Measurements from ENCODE around the gene RNF144A. TPM values are rescaled to one million over a fixed set of nuclear protein-coding genes. Genes with fewer than 3 reads are reported as not detected.

Gene RNF144A
- total and polyA plus RNA-seq, 2 donors (not counting 1 experiment from before 2014, with no cell fraction given): 1.2 to 1.6 TPM

DNA sequence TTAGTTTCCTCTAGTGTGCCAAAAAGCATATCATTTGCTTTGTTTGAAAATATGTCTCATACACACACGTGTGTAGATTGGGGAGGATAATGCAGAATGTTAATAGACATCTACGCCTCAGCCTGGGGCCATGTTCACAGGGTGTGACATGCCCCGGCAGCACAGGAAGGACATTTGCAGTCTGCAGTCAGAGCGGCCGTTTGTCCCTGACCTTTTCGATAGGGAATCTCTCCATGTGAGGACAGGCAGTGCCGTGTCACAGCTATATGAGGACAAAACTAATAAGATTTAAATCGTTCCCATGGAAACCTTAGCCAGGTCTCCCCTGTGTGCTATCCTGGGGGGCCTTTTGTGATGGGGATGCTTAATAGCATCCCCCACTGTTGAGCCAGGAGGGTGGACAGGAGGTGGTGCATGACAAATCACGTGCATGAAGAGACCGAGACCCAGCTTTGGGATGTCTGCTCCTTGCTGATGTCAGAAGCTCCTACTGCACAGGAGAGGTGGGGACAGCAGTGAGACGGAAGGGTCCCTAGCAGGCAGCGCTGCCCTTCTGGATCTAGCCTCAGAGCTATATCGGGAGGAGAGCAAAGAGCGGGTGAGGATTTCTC, 100.6 kb downstream of the RNF144A start:
- H3K9ac ChIP-seq (ENCODE audit: low read length): no peak overlapping the region
- no peaks in the 10 kb centered on the region for H3K9me3 Mint-ChIP-seq (ENCODE audit: insufficient read depth)
- no peaks in the 10 kb centered on the region for H4K20me1 ChIP-seq (ENCODE audit: control insufficient read depth, insufficient read depth, low read length, poor library complexity, severe bottlenecking)
- no peaks in the 10 kb centered on the region for H3K79me2 ChIP-seq (ENCODE audit: control insufficient read depth, insufficient read depth, low read length)
- ChIA-PET POLR2A (no interaction called here), CTCF (no interaction called here)
- TF ChIP-seq, protein P1, sequence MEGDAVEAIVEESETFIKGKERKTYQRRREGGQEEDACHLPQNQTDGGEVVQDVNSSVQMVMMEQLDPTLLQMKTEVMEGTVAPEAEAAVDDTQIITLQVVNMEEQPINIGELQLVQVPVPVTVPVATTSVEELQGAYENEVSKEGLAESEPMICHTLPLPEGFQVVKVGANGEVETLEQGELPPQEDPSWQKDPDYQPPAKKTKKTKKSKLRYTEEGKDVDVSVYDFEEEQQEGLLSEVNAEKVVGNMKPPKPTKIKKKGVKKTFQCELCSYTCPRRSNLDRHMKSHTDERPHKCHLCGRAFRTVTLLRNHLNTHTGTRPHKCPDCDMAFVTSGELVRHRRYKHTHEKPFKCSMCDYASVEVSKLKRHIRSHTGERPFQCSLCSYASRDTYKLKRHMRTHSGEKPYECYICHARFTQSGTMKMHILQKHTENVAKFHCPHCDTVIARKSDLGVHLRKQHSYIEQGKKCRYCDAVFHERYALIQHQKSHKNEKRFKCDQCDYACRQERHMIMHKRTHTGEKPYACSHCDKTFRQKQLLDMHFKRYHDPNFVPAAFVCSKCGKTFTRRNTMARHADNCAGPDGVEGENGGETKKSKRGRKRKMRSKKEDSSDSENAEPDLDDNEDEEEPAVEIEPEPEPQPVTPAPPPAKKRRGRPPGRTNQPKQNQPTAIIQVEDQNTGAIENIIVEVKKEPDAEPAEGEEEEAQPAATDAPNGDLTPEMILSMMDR (IDR thresholded peaks at IDR 0.05): no peak
- no peak for TF ChIP-seq EZH2 (IDR thresholded peaks at IDR 0.05; ENCODE audit: borderline replicate concordance, insufficient read depth, low read depth, low read length, poor library complexity, severe bottlenecking)
- no peak overlapping the region for H3K4me2 ChIP-seq (replicated peaks; ENCODE audit: low read depth, low read length, poor library complexity, severe bottlenecking)
- H3K4me3 ChIP-seq (ENCODE audit: control extremely low read depth in 1 of 5, extremely low read depth in 1 of 5, insufficient read depth in 1 of 5, low read depth in 2 of 5, low read length in 4 of 5): no peak overlapping the region
- WGBS (ENCODE audit: insufficient coverage): 98% methylated on average over 14 of the region's 14 CpGs
- H3K27ac Mint-ChIP-seq: no peak overlapping the region
- no peaks in the 10 kb centered on the region for H3K9me3 ChIP-seq (ENCODE audit: control extremely low read depth in 1 of 3, control insufficient read depth in 2 of 3, insufficient read depth in 1 of 3, low read length in 2 of 3)
- no peak overlapping the region for H3K27ac ChIP-seq (ENCODE audit: low read length in 2 of 2)
- no peak for ATAC-seq (ENCODE audit: low read depth)
- no peaks in the 10 kb centered on the region for H3K36me3 ChIP-seq (replicated peaks in 1 of 2; ENCODE audit: control extremely low read depth in 1 of 2, control insufficient read depth in 1 of 2, extremely low read depth in 1 of 2, insufficient read depth in 2 of 2, low read length in 1 of 2)
- H3K4me3 Mint-ChIP-seq: no peak overlapping the region
- intact Hi-C loops (cut with micrococcal nuclease): no loop called here
- peaks cover 8% of the 10 kb centered on the region for H3K4me1 Mint-ChIP-seq
- no peaks in the 10 kb centered on the region for H3K27me3 Mint-ChIP-seq
- no peak overlapping the region for H2AFZ ChIP-seq (ENCODE audit: insufficient read depth, low read depth, low read length, poor library complexity, severe bottlenecking)
- peaks cover 0 to 3% (median 0%) of the 10 kb centered on the region in 4 experiments for H3K27me3 ChIP-seq (replicated peaks in 1 of 4; ENCODE audit: control extremely low read depth in 1 of 4, control insufficient read depth in 3 of 4, insufficient read depth in 4 of 4, low read length in 3 of 4)
- H3K4me1 ChIP-seq (ENCODE audit: control insufficient read depth in 2 of 2, insufficient read depth in 2 of 2, low read length in 2 of 2): peaks cover 3 to 6% of the 10 kb centered on the region in 2 donors
- DNase-seq: no peak

DNA sequence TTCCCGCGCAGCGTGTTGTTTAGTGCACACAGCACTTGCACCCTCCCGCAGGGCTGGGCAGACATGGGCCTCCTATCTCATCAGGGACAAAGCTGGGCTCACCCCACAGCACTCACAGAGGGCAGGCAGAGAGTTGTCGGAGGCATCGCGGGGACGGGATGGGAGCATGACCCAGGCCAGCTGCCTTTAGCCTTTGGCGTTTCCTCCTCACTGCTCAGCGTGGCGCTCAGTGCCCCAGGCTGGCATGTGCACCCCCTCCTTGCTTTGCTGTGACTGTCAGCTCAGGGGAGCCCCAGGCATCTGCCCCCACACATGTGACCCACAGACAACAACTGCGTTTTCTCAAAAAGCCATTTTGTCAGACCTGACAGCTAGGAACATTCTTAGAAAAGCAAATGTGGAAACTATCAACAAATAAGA, 101.1 kb downstream of the RNF144A start:
- no peak for ATAC-seq (ENCODE audit: low read depth)
- WGBS (ENCODE audit: insufficient coverage): 94% methylated on average over 11 of the region's 12 CpGs
- H3K27me3 Mint-ChIP-seq: no peaks in the 10 kb centered on the region
- intact Hi-C loops (cut with micrococcal nuclease): no loop called here
- POLR2A ChIA-PET: no interaction called here
- no peak overlapping the region for H2AFZ ChIP-seq (ENCODE audit: insufficient read depth, low read depth, low read length, poor library complexity, severe bottlenecking)
- no peaks in the 10 kb centered on the region for H3K36me3 ChIP-seq (replicated peaks in 1 of 2; ENCODE audit: control extremely low read depth in 1 of 2, control insufficient read depth in 1 of 2, extremely low read depth in 1 of 2, insufficient read depth in 2 of 2, low read length in 1 of 2)
- no peak overlapping the region for H3K4me3 ChIP-seq (ENCODE audit: control extremely low read depth in 1 of 5, extremely low read depth in 1 of 5, insufficient read depth in 1 of 5, low read depth in 2 of 5, low read length in 4 of 5)
- H3K9ac ChIP-seq (ENCODE audit: low read length): no peak overlapping the region
- H3K27ac ChIP-seq (ENCODE audit: low read length in 2 of 2): no peak overlapping the region
- H3K4me2 ChIP-seq (replicated peaks; ENCODE audit: low read depth, low read length, poor library complexity, severe bottlenecking): no peak overlapping the region
- H3K4me1 ChIP-seq (ENCODE audit: control insufficient read depth in 2 of 2, insufficient read depth in 2 of 2, low read length in 2 of 2): peaks cover 3 to 6% of the 10 kb centered on the region in 2 donors
- H3K27ac Mint-ChIP-seq: no peak overlapping the region
- H3K9me3 Mint-ChIP-seq (ENCODE audit: insufficient read depth): no peaks in the 10 kb centered on the region
- CTCF ChIA-PET: no interaction called here
- H3K27me3 ChIP-seq (replicated peaks in 1 of 4; ENCODE audit: control extremely low read depth in 1 of 4, control insufficient read depth in 3 of 4, insufficient read depth in 4 of 4, low read length in 3 of 4): peaks cover 0 to 3% (median 0%) of the 10 kb centered on the region in 4 experiments
- H4K20me1 ChIP-seq (ENCODE audit: control insufficient read depth, insufficient read depth, low read length, poor library complexity, severe bottlenecking): no peaks in the 10 kb centered on the region
- H3K79me2 ChIP-seq (ENCODE audit: control insufficient read depth, insufficient read depth, low read length): no peaks in the 10 kb centered on the region
- H3K4me1 Mint-ChIP-seq: peaks cover 8% of the 10 kb centered on the region
- no peak for DNase-seq
- no peaks in the 10 kb centered on the region for H3K9me3 ChIP-seq (ENCODE audit: control extremely low read depth in 1 of 3, control insufficient read depth in 2 of 3, insufficient read depth in 1 of 3, low read length in 2 of 3)
- no peak overlapping the region for H3K4me3 Mint-ChIP-seq
- TF ChIP-seq EZH2 (IDR thresholded peaks at IDR 0.05; ENCODE audit: borderline replicate concordance, insufficient read depth, low read depth, low read length, poor library complexity, severe bottlenecking): no peak
- TF ChIP-seq, protein P1 (IDR thresholded peaks at IDR 0.05): no peak
